GM23338 (cell line): ENCODE data around the gene AOAH. TPM values are rescaled to one million over a fixed set of nuclear protein-coding genes. Genes with fewer than 3 reads are reported as not detected.

ENCODE experiments used
- ATAC-seq: fragments of 200-7000 bp; cut with Tn5 transposase; 3 replicates; pipeline ENCODE4 v1.9.1; 2020
- DNase-seq: peaks from one replicate; pipeline ENCODE4 v3.0.0-alpha.2; 2015; ENCODE audit warnings: low spot score
- H2AFZ ChIP-seq: fragments of 200-600 bp; sonication (generic); 2 replicates; pipeline ENCODE4 v1.8.0; 2016; ENCODE audit warnings: antibody characterized with exemption, mild to moderate bottlenecking, moderate library complexity
- H3F3A ChIP-seq: fragments of 200-600 bp; sonication (generic); replicated peaks from 2 replicates; pipeline ENCODE4 v1.8.0; 2017; ENCODE audit warnings: antibody characterized with exemption, mixed run types, low read depth
- H3K27ac ChIP-seq: fragments of 200-600 bp; sonication (generic); 2 replicates; pipeline ENCODE4 v1.6.1; 2016; ENCODE audit warnings: low read depth
- H3K27me3 ChIP-seq: fragments of 200-600 bp; sonication (generic); 2 replicates; pipeline ENCODE4 v1.8.0; 2016; ENCODE audit warnings: mild to moderate bottlenecking, mixed run types, moderate library complexity; ENCODE audit not compliant: insufficient read depth
- H3K36me3 ChIP-seq: fragments of 200-600 bp; sonication (generic); 2 replicates; pipeline ENCODE4 v1.8.0; 2016; ENCODE audit warnings: mild to moderate bottlenecking; ENCODE audit not compliant: insufficient read depth
- H3K4me1 ChIP-seq: fragments of 200-600 bp; sonication (generic); 2 replicates; pipeline ENCODE4 v1.8.0; 2016; ENCODE audit warnings: mild to moderate bottlenecking, moderate library complexity; ENCODE audit not compliant: insufficient read depth
- H3K4me2 ChIP-seq: fragments of 200-600 bp; sonication (generic); 2 replicates; pipeline ENCODE4 v1.7.1; 2017; ENCODE audit warnings: mixed run types
- H3K4me3 ChIP-seq: fragments of 200-600 bp; sonication (generic); 2 replicates; pipeline ENCODE4 v1.6.1; 2016; ENCODE audit warnings: mixed run types
- H3K79me2 ChIP-seq: fragments of 200-600 bp; sonication (generic); replicated peaks from 2 replicates; pipeline ENCODE4 v1.8.0; 2017; ENCODE audit warnings: mild to moderate bottlenecking; ENCODE audit not compliant: insufficient read depth
- H3K9me2 ChIP-seq: fragments of 200-600 bp; sonication (generic); 2 replicates; pipeline ENCODE4 v1.8.0; 2017; ENCODE audit not compliant: insufficient read depth
- H4K20me1 ChIP-seq: fragments of 200-600 bp; sonication (generic); replicated peaks from 2 replicates; pipeline ENCODE4 v1.8.0; 2017; ENCODE audit warnings: mild to moderate bottlenecking; ENCODE audit not compliant: insufficient read depth
- H3K27ac Mint-ChIP-seq: 2 replicates; pipeline ENCODE4 v1.8.0; 2020; ENCODE audit warnings: inconsistent platforms, mild to moderate bottlenecking, moderate library complexity, mixed read lengths
- H3K27me3 Mint-ChIP-seq: 3 replicates; pipeline ENCODE4 v1.8.0; 2022; ENCODE audit warnings: low read depth, mild to moderate bottlenecking, moderate library complexity, mixed read lengths, inconsistent platforms; ENCODE audit not compliant: insufficient read depth, poor library complexity
- H3K36me3 Mint-ChIP-seq: 3 replicates; pipeline ENCODE4 v1.8.0; 2021; ENCODE audit warnings: low read depth, mild to moderate bottlenecking, inconsistent platforms, moderate library complexity, mixed read lengths
- H3K4me1 Mint-ChIP-seq: 3 replicates; pipeline ENCODE4 v1.8.0; 2020; ENCODE audit warnings: mild to moderate bottlenecking, inconsistent platforms, mixed read lengths
- H3K4me3 Mint-ChIP-seq: 3 replicates; pipeline ENCODE4 v1.8.0; 2021; ENCODE audit warnings: moderate library complexity, mild to moderate bottlenecking, inconsistent platforms, mixed read lengths
- H3K9me3 Mint-ChIP-seq: 3 replicates; pipeline ENCODE4 v1.8.0; 2020; ENCODE audit warnings: moderate library complexity, mild to moderate bottlenecking, inconsistent platforms, mixed read lengths
- CREB1 ChIP-seq: fragments of 250-450 bp; sonication (Bioruptor Pico); IDR thresholded peaks from 2 replicates; pipeline ENCODE4 v1.5.0; 2020; ENCODE audit warnings: low read depth, mild to moderate bottlenecking, moderate library complexity
- CTCF ChIP-seq, 2 experiments: fragments of 200-600 bp in 1 of 2; sonication (generic) in 1 of 2; conservative IDR thresholded peaks; 2 replicates each; pipeline versions ENCODE4 v1.5.1 to v1.6.1; 2016 to 2017; ENCODE audit warnings: antibody characterized with exemption in 2 of 2, low read depth in 2 of 2, mild to moderate bottlenecking in 2 of 2, moderate library complexity in 1 of 2
- JUNB ChIP-seq: IDR thresholded peaks from one replicate; pipeline ENCODE4 v1.6.1; 2016; ENCODE audit warnings: antibody characterized with exemption; ENCODE audit not compliant: unreplicated experiment
- NANOG ChIP-seq: IDR thresholded peaks from 2 replicates; pipeline ENCODE4 v1.6.1; 2016; ENCODE audit warnings: antibody characterized with exemption, borderline replicate concordance
- STAT1 ChIP-seq: IDR thresholded peaks from one replicate; pipeline ENCODE4 v1.6.1; 2016; ENCODE audit warnings: antibody characterized with exemption; ENCODE audit not compliant: unreplicated experiment
- ZNF331 ChIP-seq: fragments of 250-450 bp; sonication (Bioruptor Pico); IDR thresholded peaks from 2 replicates; pipeline ENCODE4 v1.5.0; 2020; ENCODE audit warnings: low read depth, mild to moderate bottlenecking, moderate library complexity
- polyA plus RNA-seq: library from polyadenylated mRNA; unstranded; fragments of >200 nt; fragmentation: Nextera tagmentation; extraction: Ambion mirVana; gene quantifications from 2 replicates; pipeline ENCODE4 v1.2.1, GENCODE V29; 2016
- total RNA-seq: library from RNA; depleted of rRNA; stranded (reverse); fragments of >200 nt; shearing (Covaris generic); gene quantifications from 2 replicates; pipeline ENCODE4 v1.2.3, GENCODE V29; 2014
- TF ChIP-seq, protein P1 (sequence below): fragments of 250-450 bp; sonication (Bioruptor Pico); IDR thresholded peaks from 2 replicates; pipeline ENCODE4 v1.5.0; 2020; ENCODE audit warnings: mild to moderate bottlenecking, moderate library complexity

Gene AOAH
- total and polyA plus RNA-seq, 2 experiments from 2014 or later: not detected

- TF ChIP-seq JUNB: no peak
- TF ChIP-seq, protein P1, sequence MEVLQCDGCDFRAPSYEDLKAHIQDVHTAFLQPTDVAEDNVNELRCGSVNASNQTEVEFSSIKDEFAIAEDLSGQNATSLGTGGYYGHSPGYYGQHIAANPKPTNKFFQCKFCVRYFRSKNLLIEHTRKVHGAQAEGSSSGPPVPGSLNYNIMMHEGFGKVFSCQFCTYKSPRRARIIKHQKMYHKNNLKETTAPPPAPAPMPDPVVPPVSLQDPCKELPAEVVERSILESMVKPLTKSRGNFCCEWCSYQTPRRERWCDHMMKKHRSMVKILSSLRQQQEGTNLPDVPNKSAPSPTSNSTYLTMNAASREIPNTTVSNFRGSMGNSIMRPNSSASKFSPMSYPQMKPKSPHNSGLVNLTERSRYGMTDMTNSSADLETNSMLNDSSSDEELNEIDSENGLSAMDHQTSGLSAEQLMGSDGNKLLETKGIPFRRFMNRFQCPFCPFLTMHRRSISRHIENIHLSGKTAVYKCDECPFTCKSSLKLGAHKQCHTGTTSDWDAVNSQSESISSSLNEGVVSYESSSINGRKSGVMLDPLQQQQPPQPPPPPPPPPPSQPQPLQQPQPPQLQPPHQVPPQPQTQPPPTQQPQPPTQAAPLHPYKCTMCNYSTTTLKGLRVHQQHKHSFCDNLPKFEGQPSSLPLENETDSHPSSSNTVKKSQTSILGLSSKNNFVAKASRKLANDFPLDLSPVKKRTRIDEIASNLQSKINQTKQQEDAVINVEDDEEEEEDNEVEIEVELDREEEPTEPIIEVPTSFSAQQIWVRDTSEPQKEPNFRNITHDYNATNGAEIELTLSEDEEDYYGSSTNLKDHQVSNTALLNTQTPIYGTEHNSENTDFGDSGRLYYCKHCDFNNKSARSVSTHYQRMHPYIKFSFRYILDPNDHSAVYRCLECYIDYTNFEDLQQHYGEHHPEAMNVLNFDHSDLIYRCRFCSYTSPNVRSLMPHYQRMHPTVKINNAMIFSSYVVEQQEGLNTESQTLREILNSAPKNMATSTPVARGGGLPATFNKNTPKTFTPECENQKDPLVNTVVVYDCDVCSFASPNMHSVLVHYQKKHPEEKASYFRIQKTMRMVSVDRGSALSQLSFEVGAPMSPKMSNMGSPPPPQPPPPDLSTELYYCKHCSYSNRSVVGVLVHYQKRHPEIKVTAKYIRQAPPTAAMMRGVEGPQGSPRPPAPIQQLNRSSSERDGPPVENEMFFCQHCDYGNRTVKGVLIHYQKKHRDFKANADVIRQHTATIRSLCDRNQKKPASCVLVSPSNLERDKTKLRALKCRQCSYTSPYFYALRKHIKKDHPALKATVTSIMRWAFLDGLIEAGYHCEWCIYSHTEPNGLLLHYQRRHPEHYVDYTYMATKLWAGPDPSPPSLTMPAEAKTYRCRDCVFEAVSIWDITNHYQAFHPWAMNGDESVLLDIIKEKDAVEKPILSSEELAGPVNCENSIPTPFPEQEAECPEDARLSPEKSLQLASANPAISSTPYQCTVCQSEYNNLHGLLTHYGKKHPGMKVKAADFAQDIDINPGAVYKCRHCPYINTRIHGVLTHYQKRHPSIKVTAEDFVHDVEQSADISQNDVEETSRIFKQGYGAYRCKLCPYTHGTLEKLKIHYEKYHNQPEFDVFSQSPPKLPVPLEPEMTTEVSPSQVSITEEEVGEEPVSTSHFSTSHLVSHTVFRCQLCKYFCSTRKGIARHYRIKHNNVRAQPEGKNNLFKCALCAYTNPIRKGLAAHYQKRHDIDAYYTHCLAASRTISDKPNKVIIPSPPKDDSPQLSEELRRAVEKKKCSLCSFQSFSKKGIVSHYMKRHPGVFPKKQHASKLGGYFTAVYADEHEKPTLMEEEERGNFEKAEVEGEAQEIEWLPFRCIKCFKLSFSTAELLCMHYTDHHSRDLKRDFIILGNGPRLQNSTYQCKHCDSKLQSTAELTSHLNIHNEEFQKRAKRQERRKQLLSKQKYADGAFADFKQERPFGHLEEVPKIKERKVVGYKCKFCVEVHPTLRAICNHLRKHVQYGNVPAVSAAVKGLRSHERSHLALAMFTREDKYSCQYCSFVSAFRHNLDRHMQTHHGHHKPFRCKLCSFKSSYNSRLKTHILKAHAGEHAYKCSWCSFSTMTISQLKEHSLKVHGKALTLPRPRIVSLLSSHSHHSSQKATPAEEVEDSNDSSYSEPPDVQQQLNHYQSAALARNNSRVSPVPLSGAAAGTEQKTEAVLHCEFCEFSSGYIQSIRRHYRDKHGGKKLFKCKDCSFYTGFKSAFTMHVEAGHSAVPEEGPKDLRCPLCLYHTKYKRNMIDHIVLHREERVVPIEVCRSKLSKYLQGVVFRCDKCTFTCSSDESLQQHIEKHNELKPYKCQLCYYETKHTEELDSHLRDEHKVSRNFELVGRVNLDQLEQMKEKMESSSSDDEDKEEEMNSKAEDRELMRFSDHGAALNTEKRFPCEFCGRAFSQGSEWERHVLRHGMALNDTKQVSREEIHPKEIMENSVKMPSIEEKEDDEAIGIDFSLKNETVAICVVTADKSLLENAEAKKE (CRISPR knock-in tag): no peak
- TF ChIP-seq CREB1 (CRISPR knock-in tag): no peak
Observed at GRCh38 chr7:36535866-36536664, 188.2 kb downstream of the AOAH start (continued).

- Histone ChIP-seq H3K79me2 (no peaks in the 10 kb centered on the region), H3K4me3 (no peak overlapping the region), H3K27me3 (no peaks in the 10 kb centered on the region), H4K20me1 (no peaks in the 10 kb centered on the region), H3K9me2 (peaks cover 5% of the 10 kb centered on the region; the same call in 1 of the 2 replicates), H3K36me3 (no peaks in the 10 kb centered on the region), H3K4me2 (no peak overlapping the region), H3K27ac (no peak overlapping the region), H2AFZ (no peak overlapping the region), H3F3A (no peaks in the 10 kb centered on the region), H3K4me1 (no peaks in the 10 kb centered on the region)
- ATAC-seq (no peak), DNase-seq (no peak)
- peaks cover 2% of the 10 kb centered on the region for H3K27me3 Mint-ChIP-seq
- no peaks in the 10 kb centered on the region; the same call in 2 of the 3 replicates for H3K9me3 Mint-ChIP-seq
- H3K4me1 Mint-ChIP-seq: no peaks in the 10 kb centered on the region
- H3K27ac Mint-ChIP-seq: no peak overlapping the region
- no peaks in the 10 kb centered on the region for H3K36me3 Mint-ChIP-seq
- H3K4me3 Mint-ChIP-seq: no peak overlapping the region
- TF ChIP-seq, protein P1 (CRISPR knock-in tag): no peak
- TF ChIP-seq STAT1: no peak
- no peak for TF ChIP-seq NANOG
- no peak for TF ChIP-seq ZNF331 (CRISPR knock-in tag)
- TF ChIP-seq CTCF (conservative IDR thresholded peaks at IDR 0.05; ENCODE audit: low read depth in 2 of 2): no peak
Observed at GRCh38 chr7:36533717-36534116, 190.6 kb downstream of the AOAH start.
